ENCODE data around the gene SNX15. TPM values are rescaled to one million over a fixed set of nuclear protein-coding genes. Genes with fewer than 3 reads are reported as not detected.

The SNX15 gene
- total RNA-seq, 4 donors from 2014 or later: 16.9 to 33.3 (median 25.9) TPM

DNA sequence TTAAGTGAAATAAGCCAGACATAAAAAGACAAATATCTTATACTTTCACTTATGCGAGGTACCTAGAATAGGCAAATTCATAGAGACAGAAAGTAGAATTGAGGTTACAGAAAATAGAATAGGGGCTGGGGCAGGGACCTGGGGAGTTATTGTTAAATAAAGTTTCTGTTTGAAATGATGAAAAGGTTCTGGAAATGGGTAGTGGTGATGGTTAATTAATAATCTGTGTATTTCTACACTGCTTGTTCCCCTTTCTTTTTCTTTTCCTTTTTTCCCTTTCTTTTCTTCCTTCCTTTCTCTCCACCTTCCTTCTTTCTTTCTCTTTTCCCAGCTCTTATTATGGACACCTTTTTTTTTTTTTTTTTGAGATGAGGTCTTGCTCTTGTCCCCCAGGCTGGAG lies 28.3 kb downstream of the SNX15 start:
- Histone ChIP-seq H3K4me3 (no peak overlapping the region), H3K4me1 (no peaks in the 10 kb centered on the region), H3K27ac (no peak overlapping the region), H3K9me3 (no peaks in the 10 kb centered on the region), H3K36me3 (no peaks in the 10 kb centered on the region), H3K27me3 (no peaks in the 10 kb centered on the region)
- ATAC-seq (no peak), DNase-seq (no peak)
- no peak for TF ChIP-seq POLR2A (IDR thresholded peaks at IDR 0.05)
- intact Hi-C loops (cut with DNase I; ENCODE audit: low total_unique reads): no loop called here
- in situ Hi-C loops (cut with MboI; ENCODE audit: low sequenced_read_pairs in 4 of 4): no loop called here

DNA sequence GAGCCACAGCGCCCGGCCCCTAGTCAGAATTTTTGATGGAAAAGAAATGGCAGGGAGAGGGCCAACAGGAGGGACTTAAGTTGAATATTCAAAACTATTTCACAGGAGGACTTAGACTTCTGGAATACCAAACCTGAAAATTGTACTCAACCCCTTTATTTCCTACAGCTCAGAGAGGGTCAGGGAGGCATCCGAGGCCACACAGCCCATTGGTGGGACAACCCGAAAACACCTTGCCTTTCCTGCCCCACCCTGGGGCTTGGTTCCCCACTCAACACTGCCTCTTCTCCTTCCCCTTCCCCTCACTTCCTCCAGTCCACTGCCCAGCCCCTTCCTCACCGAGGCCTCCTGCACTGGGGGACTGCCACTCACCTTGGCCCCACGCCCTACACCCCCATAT lies 29.8 kb downstream of the SNX15 start:
- intact Hi-C loops (cut with DNase I; ENCODE audit: low total_unique reads): loop anchor here (2.0 kb wide), 1 partner anchor 36 kb away; no protein-coding TSS in a partner anchor
- H3K27me3 ChIP-seq: no peaks in the 10 kb centered on the region
- no peak overlapping the region for H3K4me3 ChIP-seq
- no peaks in the 10 kb centered on the region for H3K36me3 ChIP-seq
- H3K27ac ChIP-seq: no peak overlapping the region
- no peak for ATAC-seq
- TF ChIP-seq POLR2A (IDR thresholded peaks at IDR 0.05): no peak
- no peak for TF ChIP-seq CTCF (IDR thresholded peaks at IDR 0.05 in 4 of 5, conservative IDR thresholded peaks at IDR 0.05 in 1 of 5)
- no peaks in the 10 kb centered on the region for H3K9me3 ChIP-seq
- H3K4me1 ChIP-seq: no peaks in the 10 kb centered on the region
- in situ Hi-C loops (cut with MboI; ENCODE audit: low sequenced_read_pairs in 4 of 4): no loop called here
- no peak for DNase-seq

- intact Hi-C loops (cut with DNase I; ENCODE audit: low total_unique reads): loop anchor here (2.0 kb wide), 1 partner anchor 37 kb away; no protein-coding TSS in a partner anchor
Measured at GRCh38 chr11:65057526-65057925, 30.3 kb downstream of the SNX15 start.

DNA sequence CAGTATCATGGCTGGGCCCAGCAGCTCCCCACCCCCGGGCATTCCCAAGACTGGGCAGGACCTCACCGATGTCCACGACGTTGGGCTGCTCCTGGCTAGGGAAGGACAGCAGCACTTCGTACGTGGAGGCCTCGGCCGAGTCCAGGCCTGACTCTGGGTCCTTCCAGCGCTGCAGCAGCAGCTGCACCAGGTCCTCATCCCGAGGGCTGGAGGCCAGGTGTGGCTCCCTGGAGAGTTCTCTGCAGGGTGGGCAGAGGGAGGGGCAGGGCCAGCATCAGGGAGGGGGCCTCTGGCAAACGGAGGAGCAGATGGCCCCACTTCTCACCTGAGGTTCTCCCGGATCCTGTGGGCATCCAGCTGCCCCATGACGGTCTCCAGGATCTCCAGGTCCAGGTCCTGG lies 30.8 kb downstream of the SNX15 start:
- intact Hi-C loops (cut with DNase I; ENCODE audit: low total_unique reads) (no loop called here), in situ Hi-C loops (cut with MboI; ENCODE audit: low sequenced_read_pairs in 4 of 4) (no loop called here)
- ATAC-seq (no peak), DNase-seq (no peak)
- Histone ChIP-seq H3K9me3 (no peaks in the 10 kb centered on the region), H3K4me3 (no peak overlapping the region), H3K27me3 (no peaks in the 10 kb centered on the region), H3K27ac (no peak overlapping the region), H3K36me3 (no peaks in the 10 kb centered on the region), H3K4me1 (no peaks in the 10 kb centered on the region)
- no peak for TF ChIP-seq CTCF (IDR thresholded peaks at IDR 0.05 in 4 of 5, conservative IDR thresholded peaks at IDR 0.05 in 1 of 5)
- TF ChIP-seq POLR2A (IDR thresholded peaks at IDR 0.05): no peak

More at GRCh38 chr11:65057526-65057925, 30.3 kb downstream of the SNX15 start:
- no peak for ATAC-seq
- H3K27ac ChIP-seq: no peak overlapping the region
- no peaks in the 10 kb centered on the region for H3K9me3 ChIP-seq
- DNase-seq: no peak
- H3K4me3 ChIP-seq: no peak overlapping the region
- in situ Hi-C loops (cut with MboI; ENCODE audit: low sequenced_read_pairs in 4 of 4): no loop called here
- TF ChIP-seq POLR2A (IDR thresholded peaks at IDR 0.05): no peak
- TF ChIP-seq CTCF (IDR thresholded peaks at IDR 0.05 in 4 of 5, conservative IDR thresholded peaks at IDR 0.05 in 1 of 5): no peak
- no peaks in the 10 kb centered on the region for H3K4me1 ChIP-seq
- H3K36me3 ChIP-seq: no peaks in the 10 kb centered on the region
- H3K27me3 ChIP-seq: no peaks in the 10 kb centered on the region

GRCh38 chr11:65058419-65059054 lies 31.3 kb downstream of the SNX15 start, which contains the start of gene NAALADL1:
Gene NAALADL1, minus strand, starts transcription at chr11:65058553. Its CDS starts 32 bp downstream, at chr11:65058521.
- H3K27ac ChIP-seq: no peak within 1 kb of the TSS
- ATAC-seq: no peak
- intact Hi-C loops (cut with DNase I; ENCODE audit: low total_unique reads) (no loop called here), in situ Hi-C loops (cut with MboI; ENCODE audit: low sequenced_read_pairs in 4 of 4) (no loop called here)
- no peaks in the 10 kb centered on the region for H3K36me3 ChIP-seq
- H3K4me3 ChIP-seq: no peak within 1 kb of the TSS
- TF ChIP-seq POLR2A (IDR thresholded peaks at IDR 0.05) (no peak), CTCF (IDR thresholded peaks at IDR 0.05 in 4 of 5, conservative IDR thresholded peaks at IDR 0.05 in 1 of 5) (no peak)
- H3K4me1 ChIP-seq: no peaks in the 10 kb centered on the region
- no peak for DNase-seq
- H3K9me3 ChIP-seq: no peaks in the 10 kb centered on the region
- no peaks in the 10 kb centered on the region for H3K27me3 ChIP-seq

Data from gastrocnemius medialis (tissue), 4 donors.